GM12878 (cell line): ENCODE measurements around the gene NTN1. TPM values are rescaled to one million over a fixed set of nuclear protein-coding genes. Genes with fewer than 3 reads are reported as not detected.

Source experiments
- BMI1 ChIP-seq: fragments of 450-650 bp; IDR thresholded peaks from 2 replicates; pipeline ENCODE4 v1.6.1; 2016; ENCODE audit warnings: mild to moderate bottlenecking, moderate library complexity, borderline replicate concordance
- CEBPB ChIP-seq, 2 experiments: fragments of 150-350 bp in 1 of 2; IDR thresholded peaks; 2 replicates each; pipeline ENCODE4 v1.6.1; 2012 to 2014; ENCODE audit warnings: low read depth in 2 of 2, low read length in 2 of 2, borderline replicate concordance in 1 of 2, inconsistent platforms in 1 of 2
- GATAD2B ChIP-seq: fragments of 450-650 bp; conservative IDR thresholded peaks from 2 replicates; pipeline ENCODE4 v1.6.1; 2017; ENCODE audit warnings: low read depth, mild to moderate bottlenecking, moderate library complexity
- MEF2B ChIP-seq: fragments of 450-650 bp; IDR thresholded peaks from 2 replicates; pipeline ENCODE4 v1.6.1; 2018; ENCODE audit warnings: mild to moderate bottlenecking, moderate library complexity; ENCODE audit not compliant: partially characterized antibody, poor library complexity, severe bottlenecking
- MYB ChIP-seq: fragments of 150-350 bp; IDR thresholded peaks from 2 replicates; pipeline ENCODE4 v1.6.1; 2014; ENCODE audit warnings: mild to moderate bottlenecking, low read depth, low read length, borderline replicate concordance
- PBX3 ChIP-seq: IDR thresholded peaks from 2 replicates; pipeline ENCODE4 v1.6.1; 2011; ENCODE audit warnings: mild to moderate bottlenecking, low read depth, low read length, moderate library complexity; ENCODE audit not compliant: insufficient replicate concordance
- SPI1 ChIP-seq: IDR thresholded peaks from 2 replicates; pipeline ENCODE4 v1.6.1; 2011; ENCODE audit warnings: low read depth, mild to moderate bottlenecking, low read length, moderate library complexity, borderline replicate concordance; ENCODE audit not compliant: insufficient read depth
- ZBTB11 ChIP-seq: fragments of 450-650 bp; formaldehyde crosslinking; IDR thresholded peaks from 2 replicates; pipeline ENCODE4 v1.5.0; 2022; ENCODE audit warnings: mild to moderate bottlenecking, missing genetic modification characterization
- ZNF274 ChIP-seq: IDR thresholded peaks from one replicate; pipeline ENCODE4 v1.8.0; 2011; ENCODE audit not compliant: insufficient read length, insufficient read depth
- polyA plus RNA-seq, 11 experiments: library from polyadenylated mRNA; depleted of rRNA in 4 of 11; unstranded in 6 of 11; stranded (reverse) in 5 of 11; fragments of >200 nt; fragmentation: Nextera tagmentation in 4 of 11; fragmentation: Illumina TruSeq in 1 of 11; extraction: Ambion mirVana in 4 of 11; extraction: Trizol in 1 of 11; gene quantifications; 1 replicate in 1 of 11; 2 replicates in 10 of 11; pipeline versions ENCODE4 v1.2.1 to v1.2.3, GENCODE V29; 2011 to 2016; ENCODE audit warnings: inconsistent platforms in 2 of 11, missing spikeins in 2 of 11, low read depth in 1 of 11
- total RNA-seq, 4 experiments: library from RNA; depleted of rRNA in 3 of 4; stranded (reverse); fragments of >200 nt in 3 of 4; fragmentation: Illumina TruSeq in 1 of 4; extraction: Trizol in 1 of 4; gene quantifications; 2 replicates each; pipeline versions ENCODE4 v1.2.1 to v1.2.3, GENCODE V29; 2013 to 2021
- TF ChIP-seq, protein P1 (sequence below), 3 experiments: IDR thresholded peaks in 2 of 3; conservative IDR thresholded peaks in 1 of 3; 2 replicates each; pipeline ENCODE4 v1.5.1; 2011; ENCODE audit warnings: low read depth in 3 of 3, low read length in 3 of 3, mild to moderate bottlenecking in 3 of 3, control low read depth in 2 of 3, moderate library complexity in 2 of 3, inconsistent platforms in 1 of 3, mixed read lengths in 1 of 3; ENCODE audit not compliant: control insufficient read depth in 2 of 3, insufficient read depth in 1 of 3; ENCODE audit errors: extremely low read depth in 1 of 3

The NTN1 gene
- total and polyA plus RNA-seq, 10 of the 15 experiments (the other 5 are each of a cell fraction or from before 2014, with no cell fraction given) = 0.02 to 0.89 (median 0.35) TPM

GRCh38 chr17:9286434-9286833 lies 265.1 kb downstream of the NTN1 start (continued):
- TF ChIP-seq GATAD2B = no peak
- TF ChIP-seq ZBTB11 (CRISPR knock-in tag) = no peak
- no peak for TF ChIP-seq BMI1
- TF ChIP-seq MYB = no peak
- no peak for TF ChIP-seq CEBPB (IDR thresholded peaks at IDR 0.05; ENCODE audit: borderline replicate concordance in 1 of 2, low read depth in 2 of 2, low read length in 2 of 2)
- TF ChIP-seq SPI1 = no peak
- TF ChIP-seq, protein P1, sequence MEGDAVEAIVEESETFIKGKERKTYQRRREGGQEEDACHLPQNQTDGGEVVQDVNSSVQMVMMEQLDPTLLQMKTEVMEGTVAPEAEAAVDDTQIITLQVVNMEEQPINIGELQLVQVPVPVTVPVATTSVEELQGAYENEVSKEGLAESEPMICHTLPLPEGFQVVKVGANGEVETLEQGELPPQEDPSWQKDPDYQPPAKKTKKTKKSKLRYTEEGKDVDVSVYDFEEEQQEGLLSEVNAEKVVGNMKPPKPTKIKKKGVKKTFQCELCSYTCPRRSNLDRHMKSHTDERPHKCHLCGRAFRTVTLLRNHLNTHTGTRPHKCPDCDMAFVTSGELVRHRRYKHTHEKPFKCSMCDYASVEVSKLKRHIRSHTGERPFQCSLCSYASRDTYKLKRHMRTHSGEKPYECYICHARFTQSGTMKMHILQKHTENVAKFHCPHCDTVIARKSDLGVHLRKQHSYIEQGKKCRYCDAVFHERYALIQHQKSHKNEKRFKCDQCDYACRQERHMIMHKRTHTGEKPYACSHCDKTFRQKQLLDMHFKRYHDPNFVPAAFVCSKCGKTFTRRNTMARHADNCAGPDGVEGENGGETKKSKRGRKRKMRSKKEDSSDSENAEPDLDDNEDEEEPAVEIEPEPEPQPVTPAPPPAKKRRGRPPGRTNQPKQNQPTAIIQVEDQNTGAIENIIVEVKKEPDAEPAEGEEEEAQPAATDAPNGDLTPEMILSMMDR (IDR thresholded peaks at IDR 0.05 in 2 of 3, conservative IDR thresholded peaks at IDR 0.05 in 1 of 3; ENCODE audit: control insufficient read depth in 2 of 3, extremely low read depth in 1 of 3, insufficient read depth in 1 of 3, low read depth in 3 of 3, low read length in 3 of 3) = no peak
- no peak for TF ChIP-seq MEF2B
- no peak for TF ChIP-seq PBX3
- TF ChIP-seq ZNF274 = no peak
